ENCODE measurements around the gene RNF31.

- TF ChIP-seq EZH2 (IDR thresholded peaks at IDR 0.05; ENCODE audit: borderline replicate concordance, insufficient read depth, low read depth, low read length, poor library complexity, severe bottlenecking) = no peak
- no peak for TF ChIP-seq CTCF (IDR thresholded peaks at IDR 0.05)
These were observed 44.8 kb upstream of the RNF31 start for GRCh38 chr14:24102357-24103048.
